ENCODE results near the gene CFAP45. TPM values are rescaled to one million over a fixed set of nuclear protein-coding genes. Genes with fewer than 3 reads are reported as not detected.

The CFAP45 gene
- total and polyA plus RNA-seq, 9 of the 15 experiments (the other 6 are each of a cell fraction or from before 2014, with no cell fraction given): 0.65 to 2.4 (median 1.5) TPM

- TF ChIP-seq ZNF407 (IDR thresholded peaks at IDR 0.05; ENCODE audit: low read depth) (no peak), ZNF212 (CRISPR knock-in tag; IDR thresholded peaks at IDR 0.05) (no peak)
- TF ChIP-seq, protein P1, sequence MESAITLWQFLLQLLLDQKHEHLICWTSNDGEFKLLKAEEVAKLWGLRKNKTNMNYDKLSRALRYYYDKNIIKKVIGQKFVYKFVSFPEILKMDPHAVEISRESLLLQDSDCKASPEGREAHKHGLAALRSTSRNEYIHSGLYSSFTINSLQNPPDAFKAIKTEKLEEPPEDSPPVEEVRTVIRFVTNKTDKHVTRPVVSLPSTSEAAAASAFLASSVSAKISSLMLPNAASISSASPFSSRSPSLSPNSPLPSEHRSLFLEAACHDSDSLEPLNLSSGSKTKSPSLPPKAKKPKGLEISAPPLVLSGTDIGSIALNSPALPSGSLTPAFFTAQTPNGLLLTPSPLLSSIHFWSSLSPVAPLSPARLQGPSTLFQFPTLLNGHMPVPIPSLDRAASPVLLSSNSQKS (CRISPR knock-in tag; IDR thresholded peaks at IDR 0.05): no peak
Measured at GRCh38 chr1:159845751-159846629, 54.0 kb downstream of the CFAP45 start (continued).

Data from K562 (cell line).